Breast epithelium (tissue), 3 donors: ENCODE results near the gene PRKN.

Experiments
- CTCF ChIP-seq, 3 donors: fragments of 450-650 bp; IDR thresholded peaks; one replicate each; pipeline ENCODE4 v1.5.1; 2016 to 2017; ENCODE audit warnings: antibody characterized with exemption in 3 of 3, mild to moderate bottlenecking in 3 of 3, moderate library complexity in 3 of 3
- POLR2A ChIP-seq: fragments of 450-650 bp; IDR thresholded peaks from one replicate; pipeline ENCODE4 v1.6.1; 2016; ENCODE audit warnings: antibody characterized with exemption, mild to moderate bottlenecking, moderate library complexity
- POLR2AphosphoS5 ChIP-seq, 3 donors: sonication (generic); formaldehyde crosslinking; IDR thresholded peaks; one replicate each; pipeline ENCODE4 v1.6.1; 2017; ENCODE audit warnings: antibody characterized with exemption in 3 of 3

DNA sequence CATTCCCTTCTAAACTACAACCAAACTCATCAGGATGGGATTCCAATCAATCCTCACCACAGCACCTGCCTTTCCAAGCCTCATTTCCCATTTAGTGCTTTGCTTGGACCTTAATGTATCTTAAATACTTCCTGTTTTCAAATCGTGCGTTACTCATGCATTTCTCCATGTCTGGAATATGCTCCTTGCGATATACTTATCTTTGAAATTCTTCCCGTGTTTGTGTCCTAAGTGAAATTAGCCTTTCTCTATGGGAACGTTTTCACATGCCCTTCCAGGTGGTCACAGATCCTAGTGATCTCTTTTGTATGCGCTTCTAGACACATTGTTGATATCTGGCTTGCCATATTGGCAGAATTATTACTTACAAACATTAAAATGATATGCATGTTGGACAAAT lies 833.1 kb downstream of the PRKN start:
- TF ChIP-seq CTCF (IDR thresholded peaks at IDR 0.05): no peak
- no peak for TF ChIP-seq POLR2A
- TF ChIP-seq POLR2AphosphoS5 (IDR thresholded peaks at IDR 0.05): no peak
